Astrocyte of the spinal cord (primary cell): ENCODE measurements around the gene CMTR1.
A peak's percentile ranks its signal among the peaks of the same experiment; 100 is the strongest.

ENCODE experiments used
- DNase-seq: peaks from one replicate; pipeline ENCODE4 v3.0.0; 2011; ENCODE audit warnings: low read depth, low spot score
- H3K4me3 ChIP-seq: 2 replicates; pipeline ENCODE4 v1.5.1; 2011; ENCODE audit warnings: low read depth, mild to moderate bottlenecking, low read length, moderate library complexity
- in situ Hi-C: cut with HindIII; loops from 2 replicates; pipeline ENCODE4 v1.10.0; 2017; ENCODE audit warnings: low sequenced_read_pairs
- TF ChIP-seq, protein P1 (sequence below): IDR thresholded peaks from 2 replicates; pipeline ENCODE4 v1.5.1; 2012; ENCODE audit warnings: low read depth, mild to moderate bottlenecking, low read length, inconsistent platforms

CMTR1 gene

DNA sequence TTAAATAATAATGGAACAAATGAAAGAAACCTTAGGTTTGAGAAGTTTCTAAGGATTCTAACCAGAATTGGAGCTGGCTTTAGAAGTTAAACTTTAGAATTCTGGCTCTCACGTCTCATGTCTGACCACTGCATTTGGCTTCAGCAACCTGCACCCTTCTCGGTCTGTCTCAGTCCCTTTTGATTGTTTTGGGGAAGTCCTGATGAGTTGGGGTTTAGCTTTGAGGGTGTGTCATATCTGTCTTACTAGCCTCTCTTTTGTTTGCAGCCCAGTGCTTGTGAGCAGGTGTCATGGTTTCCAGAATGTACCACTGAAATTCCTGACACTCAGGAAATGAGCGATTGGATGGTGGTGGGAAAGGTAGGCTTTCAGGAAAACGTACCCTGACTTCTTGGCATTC, 17.0 kb downstream of the CMTR1 start:
- in situ Hi-C loops = no loop called here
- H3K4me3 ChIP-seq = no peak overlapping the region

DNA sequence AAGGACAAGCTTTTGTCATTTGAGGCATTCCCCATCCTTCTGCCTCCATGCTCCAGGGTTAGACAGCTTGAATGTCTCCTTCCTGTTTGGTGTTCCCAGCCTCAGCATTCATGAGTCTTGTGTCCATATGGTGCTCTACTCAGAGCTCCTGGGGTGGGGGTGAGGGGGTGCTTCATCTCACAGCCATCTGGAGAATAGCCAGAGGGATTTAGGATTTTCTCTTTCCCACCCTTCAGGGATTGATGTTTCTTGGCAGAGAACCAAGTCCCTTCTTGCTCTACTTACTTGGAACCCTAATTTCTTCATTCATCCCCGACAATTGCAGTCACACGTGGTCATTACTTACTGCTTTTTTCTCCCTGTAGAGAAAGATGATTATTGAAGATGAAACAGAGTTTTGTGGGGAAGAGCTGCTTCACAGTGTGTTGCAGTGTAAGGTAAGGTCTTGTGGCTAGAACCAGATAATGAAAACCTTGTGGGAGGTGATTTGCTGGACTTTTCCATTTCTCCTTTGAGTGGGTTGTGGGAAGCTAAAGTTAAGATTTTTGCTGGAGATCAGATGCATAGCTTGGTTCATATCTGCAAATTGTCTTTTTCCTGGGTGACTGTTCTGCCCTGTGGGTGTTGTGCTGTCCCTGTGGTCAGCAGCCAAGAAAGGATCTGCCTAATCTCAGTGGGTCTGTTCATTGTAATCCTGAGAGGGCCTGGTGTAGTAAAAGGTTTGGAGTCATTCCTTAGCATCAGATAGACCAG, 18.6 kb downstream of the CMTR1 start:
- in situ Hi-C loops = no loop called here
- TF ChIP-seq, protein P1, sequence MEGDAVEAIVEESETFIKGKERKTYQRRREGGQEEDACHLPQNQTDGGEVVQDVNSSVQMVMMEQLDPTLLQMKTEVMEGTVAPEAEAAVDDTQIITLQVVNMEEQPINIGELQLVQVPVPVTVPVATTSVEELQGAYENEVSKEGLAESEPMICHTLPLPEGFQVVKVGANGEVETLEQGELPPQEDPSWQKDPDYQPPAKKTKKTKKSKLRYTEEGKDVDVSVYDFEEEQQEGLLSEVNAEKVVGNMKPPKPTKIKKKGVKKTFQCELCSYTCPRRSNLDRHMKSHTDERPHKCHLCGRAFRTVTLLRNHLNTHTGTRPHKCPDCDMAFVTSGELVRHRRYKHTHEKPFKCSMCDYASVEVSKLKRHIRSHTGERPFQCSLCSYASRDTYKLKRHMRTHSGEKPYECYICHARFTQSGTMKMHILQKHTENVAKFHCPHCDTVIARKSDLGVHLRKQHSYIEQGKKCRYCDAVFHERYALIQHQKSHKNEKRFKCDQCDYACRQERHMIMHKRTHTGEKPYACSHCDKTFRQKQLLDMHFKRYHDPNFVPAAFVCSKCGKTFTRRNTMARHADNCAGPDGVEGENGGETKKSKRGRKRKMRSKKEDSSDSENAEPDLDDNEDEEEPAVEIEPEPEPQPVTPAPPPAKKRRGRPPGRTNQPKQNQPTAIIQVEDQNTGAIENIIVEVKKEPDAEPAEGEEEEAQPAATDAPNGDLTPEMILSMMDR = no peak

More for the DNA sequence above, 17.0 kb downstream of the CMTR1 start:
- DNase-seq = no peak
- TF ChIP-seq, protein P1 = no peak

DNA sequence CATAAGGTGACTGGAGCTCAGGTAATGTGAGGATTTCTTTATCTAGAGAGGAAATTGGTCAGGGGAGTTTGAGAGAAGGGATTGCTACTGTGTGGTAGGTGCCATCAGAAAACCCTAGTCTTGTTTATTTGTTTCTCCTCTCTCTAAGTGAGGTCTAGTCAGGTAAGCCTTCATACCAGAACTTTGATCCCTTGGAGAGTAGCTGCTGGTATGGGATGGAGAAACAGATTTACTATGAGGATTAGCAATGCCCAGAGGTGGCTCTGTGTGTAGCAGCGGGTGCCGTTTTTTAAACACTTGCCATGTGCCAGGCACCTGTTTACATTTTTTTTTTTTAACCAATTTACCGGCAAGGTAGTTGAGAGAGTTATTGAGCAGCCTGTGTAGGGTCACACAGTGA, 19.5 kb downstream of the CMTR1 start:
- DNase-seq = no peak
- TF ChIP-seq, protein P1 = no peak
- in situ Hi-C loops = no loop called here
- no peak overlapping the region for H3K4me3 ChIP-seq

More for the DNA sequence above, 18.6 kb downstream of the CMTR1 start:
- DNase-seq = no peak
- H3K4me3 ChIP-seq = no peak overlapping the region

DNA sequence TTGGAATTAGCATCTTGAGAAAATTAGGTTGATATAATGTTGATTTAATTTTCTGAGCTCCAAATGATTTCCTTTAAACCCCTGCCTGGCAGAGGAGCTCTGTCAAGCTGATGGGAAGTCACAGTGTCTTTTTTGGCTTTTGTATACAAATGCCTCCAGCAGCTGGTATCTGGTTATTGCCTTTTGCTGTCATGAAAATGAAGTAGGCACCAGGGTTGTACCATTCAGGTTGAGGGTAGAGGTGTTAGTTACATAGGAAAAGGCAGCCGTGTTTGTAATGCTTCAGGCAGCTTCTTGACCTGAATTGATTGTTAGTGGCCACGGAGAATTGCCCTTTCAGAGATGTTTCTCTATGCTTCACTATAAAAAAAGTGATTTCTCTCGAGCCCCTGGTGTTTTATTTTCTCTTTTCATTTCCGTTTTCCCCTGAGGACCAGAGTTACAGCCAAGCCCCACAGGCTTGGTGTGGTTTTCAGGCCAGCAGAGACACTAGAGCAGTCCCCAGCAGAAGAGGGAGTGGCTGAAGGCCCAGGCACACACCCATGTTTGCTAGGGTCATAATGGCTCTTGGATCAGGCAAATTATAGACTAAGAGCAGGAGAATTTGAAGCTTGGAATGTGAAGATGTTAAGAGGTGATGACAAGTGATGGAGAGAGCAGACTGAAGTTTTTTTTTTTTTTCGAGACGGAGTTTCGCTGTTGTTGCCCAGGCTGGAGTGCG, 21.6 kb downstream of the CMTR1 start:
- TF ChIP-seq, protein P1 = peak; percentile 5
- no peak overlapping the region for H3K4me3 ChIP-seq
- peak; percentile 41 for DNase-seq
- in situ Hi-C loops = no loop called here

- in situ Hi-C loops = no loop called here
- no peak overlapping the region for H3K4me3 ChIP-seq
- peak; percentile 54 for DNase-seq
- TF ChIP-seq, protein P1 = no peak
These were observed 23.1 kb downstream of the CMTR1 start for GRCh38 chr6:37456126-37456525.

- peak; percentile 85 for DNase-seq
- no peak overlapping the region for H3K4me3 ChIP-seq
- TF ChIP-seq, protein P1 = no peak
- in situ Hi-C loops = no loop called here
These were observed 24.0 kb downstream of the CMTR1 start for GRCh38 chr6:37456816-37457560.
